Measurements from ENCODE around the gene MAGI2.

GRCh38 chr7:79046061-79046460, 407.4 kb downstream of the MAGI2 start:
- TF ChIP-seq CTCF (conservative IDR thresholded peaks at IDR 0.05; ENCODE audit: low read length) (no peak), EZH2phosphoT487 (IDR thresholded peaks at IDR 0.05; ENCODE audit: borderline replicate concordance, low read depth, low read length) (no peak)
